Measurements from ENCODE around the gene GATAD2A.

Gene GATAD2A

DNA sequence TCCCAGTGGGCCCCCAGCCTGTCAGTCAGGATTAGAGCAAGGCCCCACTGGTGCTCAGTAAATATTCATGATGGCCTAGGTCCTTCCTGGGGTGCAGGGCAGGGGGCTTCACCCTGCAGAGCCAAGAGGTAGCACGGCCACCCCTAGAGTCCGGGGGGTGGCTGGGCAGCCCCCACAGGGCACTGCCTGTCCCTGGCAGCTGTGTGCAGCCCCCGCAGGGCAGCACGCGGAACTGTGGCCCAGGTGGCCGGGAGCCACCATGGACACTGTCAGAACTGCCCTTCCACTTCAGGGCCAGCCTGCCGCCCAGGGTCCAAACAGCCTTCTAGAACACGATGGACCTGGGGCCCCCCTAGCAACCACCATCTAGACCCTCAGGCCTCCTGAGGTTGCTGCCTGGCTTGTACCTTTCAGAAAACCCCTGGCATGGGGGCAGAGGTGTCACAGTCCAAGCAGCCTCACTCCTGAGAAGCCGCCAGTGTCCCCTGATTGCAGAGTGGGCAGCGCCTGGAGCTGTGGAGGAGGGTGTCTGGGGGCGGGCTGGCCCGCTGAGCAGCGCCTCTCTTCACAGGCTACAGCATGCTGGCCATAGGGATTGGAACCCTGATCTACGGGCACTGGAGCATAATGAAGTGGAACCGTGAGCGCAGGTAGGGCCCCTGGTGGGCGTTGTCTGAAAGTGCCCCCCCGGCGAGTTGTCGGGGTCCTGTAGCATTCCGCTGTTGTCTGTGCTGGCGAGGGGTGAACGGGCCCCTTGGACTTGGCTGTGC is 120.3 kb downstream of the GATAD2A start:
- DNase-seq (ENCODE audit: low read depth) = no peak
- TF ChIP-seq, protein P1, sequence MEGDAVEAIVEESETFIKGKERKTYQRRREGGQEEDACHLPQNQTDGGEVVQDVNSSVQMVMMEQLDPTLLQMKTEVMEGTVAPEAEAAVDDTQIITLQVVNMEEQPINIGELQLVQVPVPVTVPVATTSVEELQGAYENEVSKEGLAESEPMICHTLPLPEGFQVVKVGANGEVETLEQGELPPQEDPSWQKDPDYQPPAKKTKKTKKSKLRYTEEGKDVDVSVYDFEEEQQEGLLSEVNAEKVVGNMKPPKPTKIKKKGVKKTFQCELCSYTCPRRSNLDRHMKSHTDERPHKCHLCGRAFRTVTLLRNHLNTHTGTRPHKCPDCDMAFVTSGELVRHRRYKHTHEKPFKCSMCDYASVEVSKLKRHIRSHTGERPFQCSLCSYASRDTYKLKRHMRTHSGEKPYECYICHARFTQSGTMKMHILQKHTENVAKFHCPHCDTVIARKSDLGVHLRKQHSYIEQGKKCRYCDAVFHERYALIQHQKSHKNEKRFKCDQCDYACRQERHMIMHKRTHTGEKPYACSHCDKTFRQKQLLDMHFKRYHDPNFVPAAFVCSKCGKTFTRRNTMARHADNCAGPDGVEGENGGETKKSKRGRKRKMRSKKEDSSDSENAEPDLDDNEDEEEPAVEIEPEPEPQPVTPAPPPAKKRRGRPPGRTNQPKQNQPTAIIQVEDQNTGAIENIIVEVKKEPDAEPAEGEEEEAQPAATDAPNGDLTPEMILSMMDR (IDR thresholded peaks at IDR 0.05; ENCODE audit: low read length, missing control alignments) = no peak
- no peak overlapping the region for H3K4me3 ChIP-seq (replicated peaks; ENCODE audit: low read depth, low read length)

DNA sequence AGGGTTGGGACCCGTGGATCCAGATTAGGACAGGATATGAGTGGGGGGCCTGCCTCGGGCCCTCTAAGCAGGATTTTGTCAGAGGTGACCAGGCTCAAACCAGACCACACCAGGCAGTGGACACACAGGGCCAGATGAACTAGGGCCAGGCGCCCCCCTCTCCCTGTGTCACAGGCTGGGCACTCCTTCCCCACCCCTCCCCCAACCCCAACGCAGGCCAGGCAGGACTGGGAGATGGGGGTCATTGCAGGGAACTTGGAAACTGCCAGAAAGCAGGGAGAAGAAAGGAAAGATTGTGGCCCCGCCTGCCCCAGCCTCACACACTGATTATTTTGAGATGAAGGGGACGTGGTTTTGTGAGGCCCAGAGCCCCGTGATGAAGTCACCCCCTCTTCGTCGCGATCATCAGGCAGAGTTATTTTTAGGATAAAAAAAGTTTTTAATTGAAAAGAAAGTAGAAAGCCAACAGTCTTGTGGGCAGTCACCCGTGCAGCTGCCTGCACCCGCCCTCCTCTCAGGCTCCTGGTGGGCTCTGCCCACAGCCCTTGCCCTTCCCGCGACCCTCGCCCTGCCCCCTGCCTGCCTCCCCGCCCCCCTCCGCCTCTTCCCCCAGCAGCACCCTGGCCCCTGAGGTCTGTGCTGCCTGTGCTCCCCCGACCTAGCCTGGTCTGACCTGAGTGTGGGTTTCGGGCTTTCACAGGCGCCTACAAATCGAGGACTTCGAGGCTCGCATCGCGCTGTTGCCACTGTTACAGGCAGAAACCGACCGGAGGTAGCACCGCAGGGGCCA is 121.3 kb downstream of the GATAD2A start:
- H3K4me3 ChIP-seq (replicated peaks; ENCODE audit: low read depth, low read length) = no peak overlapping the region
- TF ChIP-seq, protein P1 (IDR thresholded peaks at IDR 0.05; ENCODE audit: low read length, missing control alignments) = no peak
- no peak for DNase-seq (ENCODE audit: low read depth)

DNA sequence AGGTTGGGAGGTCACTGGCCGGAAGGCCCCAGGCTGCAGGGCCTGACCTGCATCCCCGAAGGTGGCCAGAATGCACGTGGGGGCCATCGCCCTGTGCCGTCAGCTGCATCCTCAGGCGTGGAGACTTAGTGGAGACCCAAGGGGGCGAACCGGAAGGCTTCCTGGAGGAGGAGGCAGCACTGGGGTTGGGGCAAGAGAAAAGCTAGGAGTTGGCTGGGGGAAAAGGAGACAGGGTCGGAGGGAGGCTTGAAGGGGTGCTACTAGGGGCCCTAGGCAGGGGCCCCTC is 121.8 kb downstream of the GATAD2A start:
- no peak for DNase-seq (ENCODE audit: low read depth)
- TF ChIP-seq, protein P1 (IDR thresholded peaks at IDR 0.05; ENCODE audit: low read length, missing control alignments) = no peak
- H3K4me3 ChIP-seq (replicated peaks; ENCODE audit: low read depth, low read length) = no peak overlapping the region

DNA sequence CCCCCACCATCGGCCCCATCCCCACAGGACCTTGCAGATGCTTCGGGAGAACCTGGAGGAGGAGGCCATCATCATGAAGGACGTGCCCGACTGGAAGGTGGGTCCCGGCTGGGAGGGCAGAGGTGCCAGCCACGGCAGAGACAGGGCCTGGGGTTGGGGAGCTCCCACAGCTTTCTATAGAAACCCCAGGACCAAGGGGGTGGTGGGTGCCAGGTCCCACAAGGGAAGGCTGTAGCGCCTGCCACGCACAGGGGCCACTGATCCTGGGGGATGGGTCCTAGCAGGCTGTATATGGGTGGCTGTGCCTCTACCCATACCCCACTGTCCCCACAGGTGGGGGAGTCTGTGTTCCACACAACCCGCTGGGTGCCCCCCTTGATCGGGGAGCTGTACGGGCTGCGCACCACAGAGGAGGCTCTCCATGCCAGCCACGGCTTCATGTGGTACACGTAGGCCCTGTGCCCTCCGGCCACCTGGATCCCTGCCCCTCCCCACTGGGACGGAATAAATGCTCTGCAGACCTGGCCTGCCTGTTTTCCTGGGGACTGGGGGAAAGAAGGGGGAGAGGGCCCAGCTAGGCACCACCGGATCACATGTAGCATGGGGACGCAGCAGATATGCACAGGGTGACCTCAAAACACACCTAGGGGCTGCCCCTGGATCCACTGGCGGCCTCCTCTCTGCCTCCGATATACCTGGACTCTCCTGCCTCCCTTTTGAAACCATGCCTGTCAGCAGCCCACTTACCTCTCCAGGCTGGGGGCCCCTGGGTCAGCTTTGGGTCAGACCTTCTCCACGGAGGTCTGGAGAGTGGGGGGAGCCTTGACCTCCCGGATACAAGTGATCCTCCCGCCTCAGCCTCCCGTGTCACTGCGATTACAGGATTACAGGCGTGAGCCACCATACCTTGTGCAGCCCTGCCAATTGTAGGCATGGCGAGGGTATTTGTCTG is 122.5 kb downstream of the GATAD2A start:
- DNase-seq (ENCODE audit: low read depth) = no peak
- TF ChIP-seq, protein P1 (IDR thresholded peaks at IDR 0.05; ENCODE audit: low read length, missing control alignments) = no peak
- H3K4me3 ChIP-seq (replicated peaks; ENCODE audit: low read depth, low read length) = no peak overlapping the region

DNA sequence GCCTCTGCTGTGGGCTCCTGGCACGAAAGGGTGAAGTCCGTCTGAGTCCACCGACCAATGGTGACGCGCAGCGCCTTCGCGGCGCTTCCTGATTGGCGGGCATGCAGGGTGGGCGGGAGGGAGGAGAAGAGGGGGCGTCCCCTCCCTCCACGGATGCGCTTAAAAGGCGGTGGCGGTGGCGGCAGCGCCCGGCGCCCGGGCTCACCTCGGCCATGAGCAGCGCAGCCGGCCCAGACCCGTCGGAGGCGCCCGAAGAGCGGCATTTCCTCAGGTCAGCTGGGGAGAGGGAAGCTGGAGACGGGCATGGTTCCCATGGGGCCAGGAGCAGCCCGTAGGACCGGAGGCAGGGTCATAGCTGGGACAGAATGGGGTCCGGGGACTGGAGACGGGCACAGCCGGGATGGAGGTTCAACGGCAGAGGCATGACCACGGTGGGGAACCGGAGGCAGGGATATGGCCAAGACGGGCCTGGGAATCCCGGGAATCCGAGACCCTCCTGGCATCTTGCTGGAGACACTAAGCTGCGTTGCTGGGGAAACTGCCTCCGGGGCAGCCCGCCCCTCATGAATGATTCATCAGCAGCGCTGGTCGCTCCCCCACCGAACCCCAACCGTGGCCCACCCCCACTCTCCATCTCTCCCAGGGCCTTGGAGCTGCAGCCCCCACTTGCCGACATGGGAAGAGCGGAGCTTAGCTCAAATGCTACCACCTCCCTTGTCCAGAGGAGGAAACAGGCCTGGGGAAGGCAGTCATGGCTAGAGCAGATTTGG is 123.4 kb downstream of the GATAD2A start, which contains the start of gene YJEFN3:
Gene YJEFN3, plus strand, starts transcription at position 191 of the 770 bp plus-strand sequence. Its CDS starts 22 bp downstream, at position 213.
- H3K4me3 ChIP-seq (replicated peaks; ENCODE audit: low read depth, low read length) = no peak within 1 kb of the TSS
- no peak for DNase-seq (ENCODE audit: low read depth)
- TF ChIP-seq, protein P1 (IDR thresholded peaks at IDR 0.05; ENCODE audit: low read length, missing control alignments) = no peak

Measured in fibroblast of pulmonary artery (primary cell).